CD8-positive, alpha-beta memory T cell (primary cell): ENCODE results near the gene OXNAD1. TPM values are rescaled to one million over a fixed set of nuclear protein-coding genes. Genes with fewer than 3 reads are reported as not detected.

Experiments used
- CTCF ChIA-PET: fragments of 350-600 bp; sonication (Branson Sonifier 250); formaldehyde crosslinking; loops from one replicate; lab custom pipeline; 2021; ENCODE audit warnings: antibody characterized with exemption; lab: Charles Lee
- POLR2A ChIA-PET: fragments of 350-600 bp; sonication (Branson Sonifier 250); formaldehyde crosslinking; loops from one replicate; lab custom pipeline; 2021; ENCODE audit warnings: antibody characterized with exemption; lab: Charles Lee
- DNase-seq, 5 donors: peaks; one replicate each; pipeline versions ENCODE4 v3.0.0 to v3.0.0-alpha.2; 2020 to 2022; ENCODE audit warnings: mixed read lengths in 1 of 5
- H3K27ac ChIP-seq: one replicate; pipeline ENCODE4 v1.7.0; 2013; ENCODE audit warnings: low read depth, mild to moderate bottlenecking, low read length, moderate library complexity
- H3K27me3 ChIP-seq: 2 replicates; pipeline ENCODE4 v1.7.0; 2013; ENCODE audit warnings: low read length, mild to moderate bottlenecking; ENCODE audit not compliant: insufficient read depth, poor library complexity, severe bottlenecking
- H3K36me3 ChIP-seq: 2 replicates; pipeline ENCODE4 v1.7.0; 2013; ENCODE audit warnings: mild to moderate bottlenecking, low read length, moderate library complexity; ENCODE audit not compliant: insufficient read depth
- H3K4me1 ChIP-seq: 2 replicates; pipeline ENCODE4 v1.7.0; 2013; ENCODE audit warnings: mild to moderate bottlenecking, low read length, moderate library complexity; ENCODE audit not compliant: insufficient read depth
- H3K4me3 ChIP-seq: 2 replicates; pipeline ENCODE4 v1.7.0; 2013; ENCODE audit warnings: mild to moderate bottlenecking, low read length
- H3K9me3 ChIP-seq: 2 replicates; pipeline ENCODE4 v1.7.0; 2013; ENCODE audit warnings: mild to moderate bottlenecking, low read length
- H3K27ac Mint-ChIP-seq, 8 donors: one replicate each; pipeline ENCODE4 v1.8.0; 2020 to 2021; ENCODE audit warnings: mixed read lengths in 8 of 8, mild to moderate bottlenecking in 6 of 8, inconsistent platforms in 3 of 8, moderate library complexity in 3 of 8
- H3K27me3 Mint-ChIP-seq, 2 donors: one replicate each; pipeline ENCODE4 v1.8.0; 2020 to 2021; ENCODE audit warnings: mixed read lengths in 2 of 2, mild to moderate bottlenecking in 1 of 2, moderate library complexity in 1 of 2
- H3K36me3 Mint-ChIP-seq, 3 donors: one replicate each; pipeline ENCODE4 v1.8.0; 2020 to 2021; ENCODE audit warnings: mixed read lengths in 3 of 3, inconsistent platforms in 1 of 3, mild to moderate bottlenecking in 1 of 3
- H3K4me1 Mint-ChIP-seq, 3 donors: one replicate each; pipeline ENCODE4 v1.8.0; 2020 to 2021; ENCODE audit warnings: mixed read lengths in 3 of 3, inconsistent platforms in 1 of 3, mild to moderate bottlenecking in 1 of 3
- H3K4me3 Mint-ChIP-seq, 7 donors: one replicate each; pipeline ENCODE4 v1.8.0; 2020 to 2021; ENCODE audit warnings: mixed read lengths in 7 of 7, mild to moderate bottlenecking in 6 of 7, moderate library complexity in 4 of 7, inconsistent platforms in 2 of 7
- H3K9me3 Mint-ChIP-seq, 5 donors: one replicate each; pipeline ENCODE4 v1.8.0; 2020 to 2022; ENCODE audit warnings: mixed read lengths in 5 of 5, mild to moderate bottlenecking in 3 of 5, moderate library complexity in 2 of 5, inconsistent platforms in 1 of 5
- polyA plus RNA-seq: library from polyadenylated mRNA; unstranded; fragments of 300-500 nt; fragmentation: Illumina TruSeq; gene quantifications from one replicate; pipeline ENCODE4 v1.2.3, GENCODE V29; 2021
- total RNA-seq, 2 experiments: library from RNA; stranded (reverse); gene quantifications; one replicate each; pipeline ENCODE4 v1.2.3, GENCODE V29; 2021

The OXNAD1 gene
- total and polyA plus RNA-seq, 3 experiments from 2014 or later = 28.6 to 64.2 (median 30.1) TPM

DNA sequence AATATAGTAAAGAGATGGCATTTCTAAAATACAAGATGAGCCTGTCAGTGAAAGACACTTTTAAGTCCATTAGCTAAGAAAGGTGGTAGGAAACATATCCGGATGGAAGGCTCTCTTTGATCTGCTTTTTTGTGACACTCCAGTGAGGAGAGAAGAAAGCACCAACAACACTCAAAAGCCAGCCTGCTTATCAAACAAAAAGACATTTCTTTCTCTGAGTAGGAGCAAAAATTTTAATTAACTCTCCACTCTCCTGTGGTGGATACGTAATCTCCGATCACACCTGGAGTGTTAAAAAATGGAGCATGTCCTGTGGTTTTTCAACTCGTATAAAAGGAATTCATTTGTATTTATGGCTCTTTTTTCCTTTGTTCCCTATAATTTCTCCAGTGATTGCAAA, 65.3 kb downstream of the OXNAD1 start:
- peaks cover 53% of the 10 kb centered on the region for H3K36me3 ChIP-seq
- peaks cover 0 to 13% (median 8%) of the 10 kb centered on the region in 5 donors for H3K9me3 Mint-ChIP-seq
- no peak for DNase-seq
- ChIA-PET CTCF (no interaction called here), POLR2A (no interaction called here)
- no peak overlapping the region for H3K27ac ChIP-seq
- H3K4me3 ChIP-seq = no peak overlapping the region
- H3K27ac Mint-ChIP-seq = peak overlapping the region in 7 of 8 donors; percentile 29 to 77 (median 72)
- peaks cover 0 to 4% of the 10 kb centered on the region in 2 donors for H3K27me3 Mint-ChIP-seq
- H3K27me3 ChIP-seq = no peaks in the 10 kb centered on the region
- H3K9me3 ChIP-seq = peaks cover 10% of the 10 kb centered on the region
- no peaks in the 10 kb centered on the region for H3K4me1 ChIP-seq
- peaks cover 29 to 93% (median 35%) of the 10 kb centered on the region in 3 donors for H3K36me3 Mint-ChIP-seq
- no peak overlapping the region for H3K4me3 Mint-ChIP-seq
- peaks cover 21 to 52% (median 44%) of the 10 kb centered on the region in 3 donors for H3K4me1 Mint-ChIP-seq

DNA sequence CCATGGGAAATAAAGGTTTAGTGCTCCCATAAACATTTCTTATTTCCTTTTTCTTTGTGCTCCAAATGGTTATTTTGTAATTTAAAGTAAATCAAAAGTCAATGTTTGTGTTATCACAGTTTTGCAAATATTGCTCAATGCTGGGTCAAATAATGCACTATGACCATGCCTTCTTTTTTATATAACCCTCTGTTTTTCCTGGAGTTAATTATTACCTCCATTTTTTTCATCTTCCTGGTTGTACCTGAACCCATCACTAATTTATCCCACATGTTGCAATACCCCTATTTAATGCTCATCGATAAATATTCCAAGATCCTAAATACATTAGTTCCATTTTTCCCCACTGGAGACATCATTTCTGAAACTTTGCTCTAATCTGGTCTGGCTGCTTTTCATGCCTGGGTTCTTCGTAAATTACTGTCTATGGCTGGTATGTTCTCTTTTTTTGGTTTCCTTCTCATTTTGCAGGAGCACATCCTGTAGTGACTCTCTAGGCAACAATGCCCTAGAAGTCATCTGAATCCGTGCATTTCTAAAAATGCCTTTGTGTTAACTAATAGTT, 66.4 kb downstream of the OXNAD1 start:
- Histone ChIP-seq H3K4me1 (no peaks in the 10 kb centered on the region), H3K36me3 (peaks cover 49% of the 10 kb centered on the region), H3K27me3 (no peaks in the 10 kb centered on the region), H3K27ac (no peak overlapping the region), H3K4me3 (no peak overlapping the region), H3K9me3 (peaks cover 10% of the 10 kb centered on the region)
- ChIA-PET CTCF (no interaction called here), POLR2A (no interaction called here)
- Mint-ChIP-seq H3K27ac (peak overlapping the region in 5 of 8 donors; percentile 3 to 77 (median 37)), H3K27me3 (peaks cover 0 to 3% of the 10 kb centered on the region in 2 donors), H3K4me3 (no peak overlapping the region), H3K9me3 (peaks cover 0 to 13% (median 8%) of the 10 kb centered on the region in 5 donors), H3K36me3 (peaks cover 30 to 92% (median 35%) of the 10 kb centered on the region in 3 donors), H3K4me1 (peaks cover 23 to 57% (median 50%) of the 10 kb centered on the region in 3 donors)
- no peak for DNase-seq

DNA sequence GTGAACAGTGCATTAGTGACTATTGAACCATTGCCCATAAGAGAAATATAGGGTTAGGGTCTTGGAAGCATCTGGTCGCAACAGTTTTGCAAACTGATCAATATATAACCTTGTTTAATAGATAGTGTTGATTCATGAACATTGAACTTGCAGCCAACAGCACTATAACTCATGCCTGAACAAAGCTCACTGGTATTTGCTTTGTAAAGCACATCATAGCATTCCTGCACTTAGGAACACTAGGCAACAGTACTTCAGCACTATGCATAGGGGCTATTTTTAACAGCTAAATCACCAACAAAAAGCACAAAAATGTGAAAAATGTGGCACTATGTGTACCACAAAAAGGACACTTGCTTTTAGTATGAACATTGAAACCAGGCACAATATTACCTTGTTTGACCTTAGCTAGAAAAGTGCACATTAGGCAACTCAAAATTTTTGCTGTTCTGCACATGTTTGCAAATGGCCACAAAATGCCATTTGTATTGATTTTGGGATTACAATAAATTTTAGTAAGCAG, 68.0 kb downstream of the OXNAD1 start:
- Histone ChIP-seq H3K4me1 (peaks cover 9% of the 10 kb centered on the region), H3K4me3 (no peak overlapping the region), H3K27ac (no peak overlapping the region), H3K36me3 (peaks cover 40% of the 10 kb centered on the region), H3K9me3 (peaks cover 10% of the 10 kb centered on the region), H3K27me3 (no peaks in the 10 kb centered on the region)
- Mint-ChIP-seq H3K4me1 (peaks cover 23 to 57% (median 55%) of the 10 kb centered on the region in 3 donors), H3K27me3 (peaks cover 0 to 3% of the 10 kb centered on the region in 2 donors), H3K9me3 (peaks cover 0 to 13% (median 8%) of the 10 kb centered on the region in 5 donors), H3K36me3 (peaks cover 30 to 86% (median 35%) of the 10 kb centered on the region in 3 donors), H3K4me3 (no peak overlapping the region), H3K27ac (peak overlapping the region in 6 of 8 donors; percentile 35 to 81 (median 71))
- DNase-seq = no peak
- ChIA-PET CTCF (interaction anchor here (1.1 to 2.1 kb wide), 4 partner anchors 12 to 42 kb away, joined by 3 to 5 read pairs (median 4); no protein-coding TSS in a partner anchor), POLR2A (no interaction called here)

DNA sequence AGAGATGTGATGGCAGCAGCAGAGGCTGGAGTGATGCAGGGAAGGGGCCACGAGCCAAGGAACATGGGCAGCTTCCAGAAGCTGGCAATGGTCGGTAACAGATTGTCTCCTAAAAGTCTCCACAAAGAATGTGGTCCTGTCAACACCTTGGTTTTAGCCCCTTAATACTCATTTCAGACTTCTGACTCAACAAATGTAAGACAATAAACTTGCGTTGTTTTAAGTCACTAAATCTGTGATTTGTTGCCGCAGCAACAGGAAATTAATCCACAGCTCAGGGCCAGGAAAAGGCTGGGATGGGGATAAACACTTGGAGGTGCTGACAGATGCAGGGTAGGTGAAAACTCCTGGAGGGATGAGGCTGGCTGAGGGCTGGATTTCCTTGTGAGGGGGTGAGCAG, 69.9 kb downstream of the OXNAD1 start:
- Histone ChIP-seq H3K4me1 (peaks cover 28% of the 10 kb centered on the region), H3K27ac (no peak overlapping the region), H3K9me3 (peaks cover 10% of the 10 kb centered on the region), H3K4me3 (no peak overlapping the region), H3K36me3 (peaks cover 34% of the 10 kb centered on the region), H3K27me3 (no peaks in the 10 kb centered on the region)
- H3K27me3 Mint-ChIP-seq = peaks cover 0 to 3% of the 10 kb centered on the region in 2 donors
- H3K4me1 Mint-ChIP-seq = peaks cover 43 to 76% (median 75%) of the 10 kb centered on the region in 3 donors
- H3K4me3 Mint-ChIP-seq = no peak overlapping the region
- POLR2A ChIA-PET = interaction anchor here (0.7 kb wide), 1 partner anchor 22 kb away, joined by 3 read pairs; no protein-coding TSS in a partner anchor
- no peak for DNase-seq
- peaks cover 0 to 13% (median 8%) of the 10 kb centered on the region in 5 donors for H3K9me3 Mint-ChIP-seq
- CTCF ChIA-PET = interaction anchor here (1.1 kb wide), 1 partner anchor 67 kb away, joined by 3 read pairs; no protein-coding TSS in a partner anchor
- peaks cover 34 to 71% (median 35%) of the 10 kb centered on the region in 3 donors for H3K36me3 Mint-ChIP-seq
- H3K27ac Mint-ChIP-seq = peak overlapping the region in 7 of 8 donors; percentile 67 to 88 (median 82)

DNA sequence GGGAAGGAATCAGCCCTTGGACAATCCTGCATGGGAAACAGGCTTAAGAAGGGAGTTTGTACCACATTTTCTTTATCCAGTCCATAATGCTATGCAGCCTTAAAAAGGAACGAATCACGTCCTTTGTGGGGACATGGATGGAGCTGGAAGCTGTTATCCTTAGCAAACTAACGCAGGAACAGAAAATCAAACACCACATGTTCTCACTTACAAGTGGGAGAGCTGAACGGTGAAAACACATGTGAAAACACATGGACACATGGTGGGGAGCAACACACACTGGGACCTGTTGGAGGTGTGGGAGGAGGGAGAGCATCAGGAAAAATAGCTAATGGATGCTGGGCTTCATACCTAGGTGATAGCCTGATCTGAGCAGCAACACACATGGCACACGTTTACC, 70.3 kb downstream of the OXNAD1 start:
- peaks cover 30 to 71% (median 39%) of the 10 kb centered on the region in 3 donors for H3K36me3 Mint-ChIP-seq
- ChIA-PET POLR2A (interaction anchor here (0.6 to 0.7 kb wide), 2 partner anchors 23 to 26 kb away, joined by 3 read pairs; no protein-coding TSS in a partner anchor), CTCF (interaction anchor here (1.1 kb wide), 1 partner anchor 68 kb away, joined by 3 read pairs; no protein-coding TSS in a partner anchor)
- no peak for DNase-seq
- Histone ChIP-seq H3K9me3 (peaks cover 10% of the 10 kb centered on the region), H3K27me3 (no peaks in the 10 kb centered on the region), H3K27ac (no peak overlapping the region), H3K36me3 (peaks cover 33% of the 10 kb centered on the region), H3K4me1 (peaks cover 31% of the 10 kb centered on the region), H3K4me3 (no peak overlapping the region)
- H3K4me1 Mint-ChIP-seq = peaks cover 47 to 76% (median 75%) of the 10 kb centered on the region in 3 donors
- peaks cover 0 to 13% (median 8%) of the 10 kb centered on the region in 5 donors for H3K9me3 Mint-ChIP-seq
- H3K4me3 Mint-ChIP-seq = no peak overlapping the region
- peak overlapping the region; percentile 31 to 89 (median 74) for H3K27ac Mint-ChIP-seq
- H3K27me3 Mint-ChIP-seq = peaks cover 0 to 3% of the 10 kb centered on the region in 2 donors

DNA sequence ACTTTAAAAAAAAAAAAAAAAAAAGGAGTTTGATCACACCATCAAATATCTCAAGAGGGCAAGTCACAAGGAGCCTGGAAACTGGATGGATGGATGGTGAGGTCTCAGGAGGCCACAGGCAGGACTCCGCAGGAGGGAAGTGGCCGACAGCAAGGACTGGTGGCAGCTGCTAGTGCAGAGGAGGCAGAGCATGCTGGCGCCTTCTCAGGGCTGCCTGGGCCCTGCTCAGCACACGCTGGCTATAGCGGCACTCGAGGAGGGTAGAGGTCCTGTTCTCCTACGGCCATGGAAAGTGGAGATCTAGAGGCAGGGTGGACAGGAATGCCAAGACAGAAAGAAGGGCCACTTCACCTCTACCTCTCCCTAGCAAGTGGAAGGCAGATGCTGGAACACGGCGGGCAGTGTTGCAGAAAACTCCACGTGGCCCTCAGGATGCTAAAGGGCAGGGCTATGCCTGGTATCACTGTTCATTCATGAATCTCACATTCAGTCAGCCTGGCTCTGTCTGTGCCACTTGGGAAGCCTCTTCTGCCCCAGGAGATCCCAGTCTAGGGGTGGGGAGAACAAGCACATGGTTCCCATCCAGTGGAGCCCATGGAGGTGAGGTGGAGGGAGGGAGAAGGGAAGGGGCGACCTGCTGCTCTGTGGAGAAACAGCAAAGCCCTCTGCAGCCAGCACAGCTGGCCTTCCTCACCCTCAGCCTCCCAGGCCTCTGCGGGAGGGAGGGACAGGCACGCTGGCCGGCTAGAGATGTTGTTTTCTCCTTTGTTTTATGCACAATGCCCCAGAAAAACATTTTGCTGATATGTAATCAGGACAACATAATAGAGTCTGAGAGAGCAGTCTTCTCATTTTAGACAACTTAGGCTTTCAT, 71.0 kb downstream of the OXNAD1 start:
- ChIA-PET POLR2A (interaction anchor here (0.6 to 1.4 kb wide), 3 partner anchors 7 to 26 kb away, joined by 3 read pairs; no protein-coding TSS in a partner anchor), CTCF (interaction anchor here (0.7 to 3.5 kb wide), 3 partner anchors 17 to 68 kb away, joined by 3 to 18 read pairs (median 11); no protein-coding TSS in a partner anchor)
- peaks cover 23 to 68% (median 36%) of the 10 kb centered on the region in 3 donors for H3K36me3 Mint-ChIP-seq
- Histone ChIP-seq H3K4me3 (no peak overlapping the region), H3K9me3 (peaks cover 9% of the 10 kb centered on the region), H3K36me3 (peaks cover 27% of the 10 kb centered on the region), H3K4me1 (peaks cover 31% of the 10 kb centered on the region), H3K27me3 (no peaks in the 10 kb centered on the region), H3K27ac (no peak overlapping the region)
- H3K9me3 Mint-ChIP-seq = peaks cover 0 to 12% (median 8%) of the 10 kb centered on the region in 5 donors
- H3K27ac Mint-ChIP-seq = peak overlapping the region in 6 of 8 donors; percentile 66 to 89 (median 79)
- DNase-seq = no peak
- peaks cover 0 to 3% of the 10 kb centered on the region in 2 donors for H3K27me3 Mint-ChIP-seq
- no peak overlapping the region for H3K4me3 Mint-ChIP-seq
- peaks cover 53 to 78% (median 77%) of the 10 kb centered on the region in 3 donors for H3K4me1 Mint-ChIP-seq

DNA sequence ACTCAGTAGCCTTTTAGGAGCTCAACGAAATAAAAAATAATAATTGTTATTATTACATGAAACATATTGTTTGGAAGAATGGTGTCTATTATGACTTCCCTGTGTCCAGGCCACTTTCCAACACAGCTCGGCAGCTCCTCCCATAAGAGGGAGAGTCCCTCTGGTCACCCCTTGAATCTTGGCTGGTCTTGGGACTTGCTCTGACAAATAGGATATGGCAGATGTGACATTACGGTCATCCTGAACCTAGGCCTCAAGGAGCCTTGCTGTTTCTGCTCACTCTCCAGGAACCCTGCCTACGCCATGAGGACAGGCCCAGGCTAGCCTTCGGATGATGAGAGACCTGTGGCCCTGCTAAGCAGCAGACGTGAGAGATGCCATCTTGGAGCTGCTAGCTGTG, 71.8 kb downstream of the OXNAD1 start:
- H3K36me3 Mint-ChIP-seq = peaks cover 16 to 60% (median 30%) of the 10 kb centered on the region in 3 donors
- H3K27ac Mint-ChIP-seq = peak overlapping the region in 7 of 8 donors; percentile 17 to 96 (median 57)
- no peak for DNase-seq
- Histone ChIP-seq H3K36me3 (peaks cover 18% of the 10 kb centered on the region), H3K4me3 (no peak overlapping the region), H3K4me1 (peaks cover 31% of the 10 kb centered on the region), H3K27me3 (no peaks in the 10 kb centered on the region), H3K27ac (no peak overlapping the region), H3K9me3 (peaks cover 1% of the 10 kb centered on the region)
- no peak overlapping the region for H3K4me3 Mint-ChIP-seq
- H3K27me3 Mint-ChIP-seq = peaks cover 0 to 3% of the 10 kb centered on the region in 2 donors
- peaks cover 56 to 78% (median 76%) of the 10 kb centered on the region in 3 donors for H3K4me1 Mint-ChIP-seq
- POLR2A ChIA-PET = interaction anchor here (1.4 to 2.1 kb wide), 2 partner anchors 8 to 36 kb away, joined by 3 to 8 read pairs; no protein-coding TSS in a partner anchor
- CTCF ChIA-PET = interaction anchor here (0.7 to 3.5 kb wide), 3 partner anchors 18 to 69 kb away, joined by 3 to 18 read pairs (median 11); no protein-coding TSS in a partner anchor
- H3K9me3 Mint-ChIP-seq = peaks cover 0 to 6% (median 3%) of the 10 kb centered on the region in 5 donors
